HEK293 (cell line): ENCODE measurements around the gene UHRF1.

Experiments
- GLI4 ChIP-seq: fragments of 450-650 bp; formaldehyde crosslinking; IDR thresholded peaks from 2 replicates; pipeline ENCODE4 v1.5.1; 2016; ENCODE audit warnings: missing biosample characterization, missing genetic modification characterization
- ZFP3 ChIP-seq: fragments of 450-650 bp; formaldehyde crosslinking; IDR thresholded peaks from 2 replicates; pipeline ENCODE4 v1.5.1; 2016; ENCODE audit warnings: low read depth, missing biosample characterization, missing genetic modification characterization
- TF ChIP-seq, protein P1 (sequence below): fragments of 450-650 bp; formaldehyde crosslinking; IDR thresholded peaks from 2 replicates; pipeline ENCODE4 v1.5.1; 2016; ENCODE audit warnings: missing biosample characterization, missing genetic modification characterization

DNA sequence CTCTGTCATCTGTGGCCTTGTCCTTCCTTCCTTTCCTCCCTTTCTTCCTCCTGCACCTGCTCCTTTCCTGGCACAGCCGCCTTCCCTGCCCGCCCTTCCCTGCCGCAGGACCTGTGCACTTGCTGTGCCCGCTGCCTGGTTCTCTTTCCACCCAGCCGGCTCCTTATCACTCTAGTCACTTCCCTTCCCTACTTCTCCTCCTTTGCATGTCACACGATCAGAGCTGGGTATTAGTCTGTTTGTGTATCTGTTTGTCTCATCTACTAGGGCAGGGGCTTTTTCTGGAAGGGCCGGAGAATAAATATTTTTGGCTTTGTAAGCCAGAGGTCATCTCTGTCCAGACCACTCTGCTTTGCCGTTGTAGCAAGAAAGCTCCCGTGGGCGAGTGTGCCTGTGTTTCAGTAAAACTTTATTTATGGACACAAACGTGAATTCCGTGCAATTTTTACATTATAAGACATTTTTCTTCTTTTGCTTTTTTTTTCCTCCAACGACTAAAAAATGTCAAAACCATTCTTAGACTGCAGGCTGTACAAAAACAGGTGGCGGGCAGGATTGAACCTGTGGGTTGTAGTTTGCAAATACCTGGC is 65.7 kb downstream of the UHRF1 start:
- TF ChIP-seq ZFP3 (tag by site-specific recombination) (no peak), GLI4 (tag by site-specific recombination) (no peak)
- TF ChIP-seq, protein P1, sequence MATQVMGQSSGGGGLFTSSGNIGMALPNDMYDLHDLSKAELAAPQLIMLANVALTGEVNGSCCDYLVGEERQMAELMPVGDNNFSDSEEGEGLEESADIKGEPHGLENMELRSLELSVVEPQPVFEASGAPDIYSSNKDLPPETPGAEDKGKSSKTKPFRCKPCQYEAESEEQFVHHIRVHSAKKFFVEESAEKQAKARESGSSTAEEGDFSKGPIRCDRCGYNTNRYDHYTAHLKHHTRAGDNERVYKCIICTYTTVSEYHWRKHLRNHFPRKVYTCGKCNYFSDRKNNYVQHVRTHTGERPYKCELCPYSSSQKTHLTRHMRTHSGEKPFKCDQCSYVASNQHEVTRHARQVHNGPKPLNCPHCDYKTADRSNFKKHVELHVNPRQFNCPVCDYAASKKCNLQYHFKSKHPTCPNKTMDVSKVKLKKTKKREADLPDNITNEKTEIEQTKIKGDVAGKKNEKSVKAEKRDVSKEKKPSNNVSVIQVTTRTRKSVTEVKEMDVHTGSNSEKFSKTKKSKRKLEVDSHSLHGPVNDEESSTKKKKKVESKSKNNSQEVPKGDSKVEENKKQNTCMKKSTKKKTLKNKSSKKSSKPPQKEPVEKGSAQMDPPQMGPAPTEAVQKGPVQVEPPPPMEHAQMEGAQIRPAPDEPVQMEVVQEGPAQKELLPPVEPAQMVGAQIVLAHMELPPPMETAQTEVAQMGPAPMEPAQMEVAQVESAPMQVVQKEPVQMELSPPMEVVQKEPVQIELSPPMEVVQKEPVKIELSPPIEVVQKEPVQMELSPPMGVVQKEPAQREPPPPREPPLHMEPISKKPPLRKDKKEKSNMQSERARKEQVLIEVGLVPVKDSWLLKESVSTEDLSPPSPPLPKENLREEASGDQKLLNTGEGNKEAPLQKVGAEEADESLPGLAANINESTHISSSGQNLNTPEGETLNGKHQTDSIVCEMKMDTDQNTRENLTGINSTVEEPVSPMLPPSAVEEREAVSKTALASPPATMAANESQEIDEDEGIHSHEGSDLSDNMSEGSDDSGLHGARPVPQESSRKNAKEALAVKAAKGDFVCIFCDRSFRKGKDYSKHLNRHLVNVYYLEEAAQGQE, result no peak
